NCI-H345 treated with DMSO at 0.1 percent for 48 hours (cell line): ENCODE results near the gene THOC6.

Source experiments
- DNase-seq: peaks from one replicate; lab custom pipeline; 2025; ENCODE audit not compliant: unreplicated experiment; lab: John Stamatoyannopoulos, UW

Gene THOC6

DNA sequence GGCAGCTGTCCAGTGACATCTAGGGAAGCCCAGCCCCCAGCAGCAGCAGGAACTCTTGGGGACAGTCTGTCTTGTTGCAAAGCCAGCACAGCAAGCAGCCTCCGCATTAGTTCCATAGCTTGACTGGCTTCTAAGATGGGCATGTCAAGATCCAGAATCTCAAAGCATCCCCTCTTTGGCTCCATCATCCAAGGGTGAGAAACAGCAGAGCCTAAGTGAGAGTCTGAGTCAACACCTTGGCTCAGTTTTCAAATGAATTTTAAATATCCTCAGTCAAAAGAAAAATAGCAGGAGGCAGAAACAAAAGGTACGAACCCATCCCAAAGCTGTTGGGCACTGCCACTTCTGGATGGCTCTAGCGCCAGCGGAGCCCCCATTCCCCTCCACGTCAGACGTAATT lies 8.9 kb upstream of the THOC6 start:
- no peak for DNase-seq

DNA sequence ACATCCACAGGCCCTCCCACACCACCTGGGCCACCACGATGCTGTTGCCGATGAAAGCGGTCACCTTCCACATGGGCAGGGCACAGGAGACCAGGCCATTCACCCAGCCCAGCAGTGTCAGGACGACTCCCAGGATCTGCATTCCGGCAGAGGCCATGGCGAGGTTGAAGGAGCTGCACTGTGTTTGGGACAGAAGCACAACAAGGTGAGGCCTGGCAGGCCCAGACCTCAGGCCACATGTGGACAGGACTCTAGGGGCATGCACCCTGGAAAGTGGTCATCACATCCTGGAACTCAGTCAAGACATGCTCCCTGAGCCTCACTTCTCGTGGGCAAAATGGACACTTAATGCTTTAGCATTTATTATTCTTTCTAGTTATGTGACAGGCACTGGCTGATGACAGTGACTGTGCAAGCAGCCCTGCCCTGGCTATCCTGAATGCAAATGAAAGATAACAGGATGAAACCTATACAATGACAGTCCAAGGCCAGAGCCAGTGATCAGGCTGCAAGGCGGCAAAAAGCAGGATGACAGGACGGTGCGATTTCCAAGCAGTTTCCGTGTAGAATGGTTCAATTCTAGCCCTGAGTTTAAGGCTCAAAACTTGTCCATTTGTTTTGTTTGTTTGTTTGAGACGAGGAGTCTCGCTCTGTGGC lies 7.8 kb upstream of the THOC6 start:
- DNase-seq, result no peak

DNA sequence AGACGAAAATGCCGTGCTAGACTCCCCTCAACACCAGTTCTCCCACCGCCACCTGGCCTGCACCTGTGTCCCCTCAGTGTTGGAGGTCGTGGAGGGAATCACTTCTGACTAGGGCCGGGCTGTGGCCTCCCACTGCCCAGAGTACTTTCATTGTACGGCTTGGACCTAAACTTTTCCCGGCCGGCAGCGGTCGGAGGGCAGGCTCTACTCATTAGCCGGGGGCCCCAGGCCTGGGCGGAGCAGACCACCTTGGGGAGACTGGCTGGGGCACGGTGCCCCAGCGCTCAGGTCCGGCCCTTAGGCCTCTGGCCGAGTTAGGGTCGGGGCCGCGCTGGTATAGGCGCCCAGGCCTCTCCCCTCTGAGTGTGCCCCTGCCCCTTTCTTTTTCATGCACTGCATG lies 6.5 kb upstream of the THOC6 start:
- DNase-seq, result no peak

DNA sequence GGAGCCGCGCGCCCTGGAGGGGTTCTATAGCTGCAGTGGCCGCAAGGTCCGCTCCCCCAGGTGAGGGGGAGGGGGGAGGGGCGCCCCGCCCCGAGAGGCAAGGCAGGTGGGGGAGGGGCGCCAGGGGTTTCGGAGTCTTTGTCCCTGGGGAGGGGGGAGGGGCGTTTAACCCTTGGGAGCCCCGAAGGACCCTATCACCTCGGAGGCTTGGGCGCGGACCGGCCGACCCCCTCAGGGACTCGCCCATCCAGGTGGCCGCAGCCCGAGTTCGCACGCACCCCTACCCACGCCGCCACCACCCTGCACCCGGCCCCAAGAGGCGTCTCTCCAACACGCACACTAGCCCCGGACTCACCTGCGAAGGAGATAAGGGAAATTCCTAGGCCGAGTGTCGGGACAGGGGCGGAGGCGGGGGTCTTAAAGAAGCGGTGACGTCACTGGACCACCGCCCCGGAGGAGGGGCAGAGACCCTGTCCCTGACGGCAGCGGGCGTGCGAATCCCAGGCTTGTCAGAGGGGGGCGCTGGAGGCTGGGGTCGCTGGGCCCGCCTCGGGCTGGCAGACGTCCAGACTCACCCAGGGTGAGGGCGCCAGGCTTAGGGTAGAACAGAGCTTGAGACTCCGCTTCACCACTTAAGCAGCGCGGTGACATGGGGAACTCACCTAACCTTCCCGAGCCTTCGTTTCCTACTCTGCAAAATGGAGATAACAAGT lies 5.9 kb upstream of the THOC6 start, which contains the start of gene CLDN6:
Gene CLDN6 (minus strand): TSS at position 390 of the 713 bp plus-strand sequence. CDS start 2,162 bp downstream, outside the sequence.
- DNase-seq, result no peak

DNA sequence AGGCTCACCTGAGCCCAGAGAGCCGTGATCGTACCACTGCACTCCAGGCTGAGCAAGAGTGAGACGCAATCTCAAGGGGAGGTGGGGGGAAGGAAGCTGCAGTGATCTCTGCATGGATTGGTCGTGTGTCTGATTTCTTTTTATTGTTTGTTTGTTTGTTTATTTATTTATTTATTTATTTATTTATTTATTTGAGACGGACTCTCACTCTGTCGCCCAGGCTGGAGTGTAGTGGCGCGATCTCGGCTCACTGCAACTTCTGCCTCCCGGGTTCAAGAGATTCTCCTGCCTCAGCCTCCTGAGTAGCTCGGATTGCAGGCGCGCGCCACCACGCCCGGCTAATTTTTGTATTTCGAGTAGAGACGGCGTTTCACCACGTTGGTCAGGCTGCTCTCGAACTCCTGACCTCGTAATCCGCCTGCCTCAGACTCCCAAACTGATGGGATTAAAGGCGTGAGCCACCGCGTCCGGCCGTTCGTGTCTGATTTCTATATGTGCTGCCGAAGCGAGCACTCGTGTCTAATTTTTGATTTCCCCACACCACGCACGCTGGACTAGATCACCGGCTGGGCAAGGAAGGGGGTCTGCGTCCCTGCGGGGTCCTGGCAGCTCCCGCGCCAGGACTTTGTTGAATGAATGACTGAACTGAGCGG lies 4.1 kb upstream of the THOC6 start:
- no peak for DNase-seq

DNA sequence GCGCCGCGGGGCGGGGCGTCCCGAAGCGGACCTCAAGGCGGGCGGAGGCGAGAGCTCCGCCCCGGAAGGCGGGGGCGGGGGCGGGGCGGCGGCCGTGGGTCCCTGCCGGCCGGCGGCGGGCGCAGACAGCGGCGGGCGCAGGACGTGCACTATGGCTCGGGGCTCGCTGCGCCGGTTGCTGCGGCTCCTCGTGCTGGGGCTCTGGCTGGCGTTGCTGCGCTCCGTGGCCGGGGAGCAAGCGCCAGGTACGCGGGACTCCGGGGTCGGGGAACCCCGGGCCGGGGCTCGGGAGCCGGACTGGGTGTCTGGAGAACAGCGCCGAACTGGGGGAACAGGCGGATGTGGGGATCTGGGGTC lies 3.6 kb upstream of the THOC6 start, which contains the start of gene TNFRSF12A:
Gene TNFRSF12A (plus strand): TSS at position 122 of the 357 bp plus-strand sequence. CDS start 30 bp downstream, at position 152.
- DNase-seq, result peak; percentile 47

DNA sequence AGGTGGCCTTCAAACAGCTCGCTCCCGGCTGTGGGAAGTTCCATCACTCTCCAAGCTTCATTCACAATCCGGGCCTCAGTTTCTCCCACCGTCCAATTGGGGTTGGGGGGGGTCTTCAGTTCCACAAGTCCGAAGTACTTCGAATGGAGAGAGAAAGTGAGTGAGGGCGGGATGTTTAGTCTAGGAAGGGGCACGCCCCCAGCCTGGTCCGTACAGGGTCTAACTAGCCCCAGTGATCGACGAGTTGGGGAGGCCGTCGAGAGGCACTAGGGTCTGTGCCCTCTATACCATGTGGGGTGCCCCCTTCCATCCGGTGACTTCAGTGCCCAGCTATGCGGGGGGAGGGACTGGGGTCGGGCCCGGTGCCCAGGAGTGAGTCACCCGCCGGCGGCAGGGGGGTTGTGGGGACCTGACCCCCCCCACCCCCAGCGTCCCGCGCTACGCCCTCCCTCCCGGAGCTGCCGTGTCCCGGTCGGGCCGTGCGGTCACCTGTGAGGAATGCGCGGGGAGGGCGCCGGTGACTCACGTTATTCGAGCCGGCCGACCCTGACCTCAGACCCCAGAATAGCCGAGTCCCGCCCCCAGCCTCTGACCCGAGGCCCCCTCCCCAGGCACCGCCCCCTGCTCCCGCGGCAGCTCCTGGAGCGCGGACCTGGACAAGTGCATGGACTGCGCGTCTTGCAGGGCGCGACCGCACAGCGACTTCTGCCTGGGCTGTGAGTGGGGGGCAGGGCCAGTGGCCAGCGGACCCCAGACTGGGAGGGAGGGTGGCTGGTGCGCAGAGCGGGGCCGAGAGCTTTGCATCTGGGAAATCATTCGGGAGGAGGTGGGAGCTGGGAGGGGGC lies 3.0 kb upstream of the THOC6 start:
- peak; percentile 39 for DNase-seq

DNA sequence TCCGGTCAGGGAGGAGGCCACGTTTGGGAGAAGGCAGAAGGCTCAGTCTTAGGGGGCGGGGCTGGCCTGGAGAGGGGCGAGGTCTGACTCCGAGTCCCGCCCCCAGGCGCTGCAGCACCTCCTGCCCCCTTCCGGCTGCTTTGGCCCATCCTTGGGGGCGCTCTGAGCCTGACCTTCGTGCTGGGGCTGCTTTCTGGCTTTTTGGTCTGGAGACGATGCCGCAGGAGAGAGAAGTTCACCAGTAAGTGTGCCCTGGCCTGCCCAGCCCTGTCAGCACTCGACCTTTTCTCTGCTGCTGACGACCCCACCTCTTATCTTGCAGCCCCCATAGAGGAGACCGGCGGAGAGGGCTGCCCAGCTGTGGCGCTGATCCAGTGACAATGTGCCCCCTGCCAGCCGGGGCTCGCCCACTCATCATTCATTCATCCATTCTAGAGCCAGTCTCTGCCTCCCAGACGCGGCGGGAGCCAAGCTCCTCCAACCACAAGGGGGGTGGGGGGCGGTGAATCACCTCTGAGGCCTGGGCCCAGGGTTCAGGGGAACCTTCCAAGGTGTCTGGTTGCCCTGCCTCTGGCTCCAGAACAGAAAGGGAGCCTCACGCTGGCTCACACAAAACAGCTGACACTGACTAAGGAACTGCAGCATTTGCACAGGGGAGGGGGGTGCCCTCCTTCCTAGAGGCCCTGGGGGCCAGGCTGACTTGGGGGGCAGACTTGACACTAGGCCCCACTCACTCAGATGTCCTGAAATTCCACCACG lies 2.2 kb upstream of the THOC6 start:
- DNase-seq, result peak; percentile 62

DNA sequence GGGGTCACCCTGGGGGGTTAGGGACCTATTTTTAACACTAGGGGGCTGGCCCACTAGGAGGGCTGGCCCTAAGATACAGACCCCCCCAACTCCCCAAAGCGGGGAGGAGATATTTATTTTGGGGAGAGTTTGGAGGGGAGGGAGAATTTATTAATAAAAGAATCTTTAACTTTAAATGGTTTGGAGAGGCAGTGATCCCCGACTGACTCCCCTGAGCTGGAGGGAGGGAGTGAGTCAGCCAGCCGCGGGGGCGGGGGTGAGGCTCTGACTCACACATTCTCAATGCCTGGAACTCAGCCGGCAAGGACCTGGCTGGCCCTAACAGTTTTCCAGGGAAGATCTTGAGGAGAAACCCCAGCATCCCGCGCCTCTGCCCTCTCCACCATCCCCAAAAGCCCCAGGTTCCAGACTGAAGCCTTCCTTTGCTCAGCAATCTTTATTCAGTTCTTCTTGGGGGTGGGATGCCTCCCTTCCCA lies 1.6 kb upstream of the THOC6 start:
- no peak for DNase-seq

DNA sequence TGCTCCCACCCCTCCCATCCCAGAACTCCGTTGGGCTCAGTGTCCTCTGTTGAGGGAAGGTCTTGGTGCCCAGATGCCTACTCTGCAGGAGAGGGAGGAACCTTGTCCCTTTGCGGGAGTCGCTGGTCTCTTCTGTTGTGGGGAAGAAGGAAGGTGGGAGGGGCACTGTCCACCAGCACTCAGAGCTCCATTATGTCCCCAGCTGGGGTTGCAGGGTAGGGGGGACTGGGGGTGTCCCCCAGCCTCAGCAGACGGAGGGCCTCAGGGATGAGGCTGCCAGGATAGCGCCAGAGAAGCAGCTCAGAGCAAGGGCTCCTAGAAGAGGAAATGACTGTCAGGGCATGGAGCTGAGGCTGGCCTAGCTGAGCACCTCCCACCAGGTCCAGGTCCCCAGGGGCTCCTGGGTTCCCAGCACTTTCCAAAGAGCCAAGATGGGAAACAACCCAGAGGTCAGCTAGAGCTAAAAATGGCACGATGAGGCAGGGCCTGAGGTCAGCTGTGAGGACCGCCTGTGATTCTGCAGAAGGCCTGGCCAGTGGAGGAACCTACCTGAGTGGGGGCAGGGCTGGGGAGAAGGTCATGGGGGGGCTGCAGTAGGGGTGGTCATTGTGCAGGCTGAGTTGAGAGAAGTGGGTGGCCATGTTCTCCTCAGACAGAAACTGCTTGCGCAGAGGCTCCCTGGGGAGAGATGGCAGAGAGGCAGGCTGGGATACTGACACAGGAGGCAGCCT lies 986 bp upstream of the THOC6 start:
- peak; percentile 57 for DNase-seq

DNA sequence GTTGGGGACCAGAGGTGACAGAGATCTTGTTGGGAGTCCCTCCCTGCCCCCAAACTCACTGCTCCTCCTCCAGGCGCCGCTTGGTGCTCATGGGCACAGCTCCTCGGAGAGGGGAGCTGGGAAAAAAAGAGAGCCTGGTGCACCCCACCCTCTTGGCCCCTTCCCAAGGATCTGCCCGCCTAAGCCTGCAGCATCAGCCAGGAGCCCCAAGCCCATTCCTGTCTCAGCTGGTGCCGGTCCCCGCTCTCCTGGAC lies 493 bp upstream of the THOC6 start:
- DNase-seq, result no peak

DNA sequence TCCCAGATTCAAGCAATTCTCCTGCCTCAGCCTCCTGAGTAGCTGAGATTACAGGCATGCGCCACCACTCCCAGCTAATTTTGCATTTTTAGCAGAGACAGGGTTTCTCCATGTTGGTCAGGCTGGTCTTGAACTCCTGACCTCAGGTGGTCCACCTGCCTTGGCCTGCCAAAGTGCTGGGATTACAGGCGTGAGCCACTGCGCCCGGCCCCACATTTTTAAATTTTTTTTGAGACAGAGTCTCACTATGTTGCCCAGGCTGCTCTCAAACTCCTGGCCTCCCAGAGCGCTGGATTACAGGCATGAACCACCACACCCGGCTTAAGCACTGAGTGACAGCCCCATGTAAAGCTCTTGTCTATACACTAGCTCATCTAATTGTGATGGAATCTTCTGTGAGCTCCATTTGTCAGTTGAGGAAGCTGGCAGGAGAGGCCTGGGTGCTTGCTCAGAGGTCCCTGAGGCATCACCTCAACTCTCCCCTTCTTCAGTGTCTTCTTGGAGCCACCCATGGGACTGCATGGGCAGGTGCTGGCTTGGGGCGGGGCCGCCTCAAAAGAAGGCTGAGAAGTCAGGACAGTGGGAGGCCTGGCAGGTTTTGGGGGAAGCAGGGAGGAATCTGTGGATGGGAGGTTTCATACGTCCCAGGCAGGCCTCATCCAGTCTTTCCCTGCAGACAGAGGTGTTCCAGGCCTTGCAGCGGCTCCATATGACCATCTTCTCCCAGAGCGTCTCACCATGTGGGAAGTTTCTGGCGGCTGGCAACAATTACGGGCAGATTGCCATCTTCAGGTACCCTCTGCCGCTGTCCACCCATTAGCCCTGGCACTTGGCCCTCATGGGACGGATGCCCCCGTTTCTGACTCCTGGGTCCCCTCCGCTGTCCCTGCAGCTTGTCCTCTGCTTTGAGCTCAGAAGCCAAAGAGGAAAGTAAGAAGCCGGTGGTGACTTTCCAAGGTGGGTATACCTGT lies 1.5 kb downstream of the THOC6 start:
- no peak for DNase-seq

DNA sequence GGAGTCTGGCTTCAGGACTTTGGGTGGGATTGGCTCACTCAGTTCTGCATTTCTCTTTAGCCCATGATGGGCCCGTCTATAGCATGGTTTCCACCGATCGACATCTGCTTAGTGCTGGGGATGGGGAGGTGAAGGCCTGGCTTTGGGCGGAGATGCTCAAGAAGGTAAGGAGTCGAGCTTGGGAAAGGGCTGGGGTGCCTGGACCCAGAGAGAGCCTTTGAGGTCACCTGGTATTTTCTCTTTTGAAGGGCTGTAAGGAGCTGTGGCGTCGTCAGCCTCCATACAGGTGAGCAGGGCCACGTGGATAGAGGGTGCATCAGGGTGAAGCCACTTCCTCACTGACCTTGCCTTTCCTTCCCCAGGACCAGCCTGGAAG lies 2.2 kb downstream of the THOC6 start:
- DNase-seq, result no peak

DNA sequence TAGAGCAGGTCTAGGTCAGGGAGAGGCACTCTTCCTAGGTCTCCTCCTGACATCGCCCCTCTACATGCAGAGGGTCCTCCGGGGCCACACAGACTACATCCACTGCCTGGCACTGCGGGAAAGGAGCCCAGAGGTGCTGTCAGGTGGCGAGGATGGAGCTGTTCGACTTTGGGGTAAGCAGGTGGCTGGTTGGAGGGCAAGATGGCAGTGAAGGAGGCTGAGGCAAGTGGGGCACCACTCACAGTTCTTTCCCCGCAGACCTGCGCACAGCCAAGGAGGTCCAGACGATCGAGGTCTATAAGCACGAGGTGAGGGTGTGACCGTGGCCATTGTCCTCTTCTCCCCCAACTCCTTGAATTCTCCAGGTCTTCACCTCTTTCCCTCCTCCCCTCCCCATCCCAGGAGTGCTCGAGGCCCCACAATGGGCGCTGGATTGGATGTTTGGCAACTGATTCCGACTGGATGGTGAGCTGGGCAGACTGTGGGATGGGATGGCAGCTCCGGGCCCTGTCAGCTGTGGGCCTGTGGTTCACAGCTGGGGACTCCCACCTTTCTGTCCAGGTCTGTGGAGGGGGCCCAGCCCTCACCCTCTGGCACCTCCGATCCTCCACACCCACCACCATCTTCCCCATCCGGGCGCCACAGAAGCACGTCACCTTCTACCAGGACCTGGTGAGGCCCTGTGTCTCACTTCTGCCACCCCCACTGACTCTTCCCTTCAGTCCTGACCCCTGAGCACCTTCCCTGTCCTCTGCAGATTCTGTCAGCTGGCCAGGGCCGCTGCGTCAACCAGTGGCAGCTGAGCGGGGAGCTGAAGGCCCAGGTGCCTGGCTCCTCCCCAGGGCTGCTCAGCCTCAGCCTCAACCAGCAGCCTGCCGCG lies 3.0 kb downstream of the THOC6 start:
- DNase-seq, result no peak

DNA sequence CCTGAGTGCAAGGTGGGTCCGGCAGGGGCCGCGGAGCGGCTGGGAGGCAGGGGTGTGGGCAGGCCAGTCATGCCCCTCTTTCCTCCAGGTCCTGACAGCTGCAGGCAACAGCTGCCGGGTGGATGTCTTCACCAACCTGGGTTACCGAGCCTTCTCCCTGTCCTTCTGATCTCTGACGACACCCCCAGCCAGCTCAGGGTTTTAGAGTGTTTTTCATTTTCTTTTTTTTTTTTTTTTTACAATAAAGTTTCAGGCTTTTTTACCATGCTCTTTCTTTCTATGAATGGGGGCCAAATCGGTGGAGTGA lies 3.6 kb downstream of the THOC6 start:
- DNase-seq, result no peak

DNA sequence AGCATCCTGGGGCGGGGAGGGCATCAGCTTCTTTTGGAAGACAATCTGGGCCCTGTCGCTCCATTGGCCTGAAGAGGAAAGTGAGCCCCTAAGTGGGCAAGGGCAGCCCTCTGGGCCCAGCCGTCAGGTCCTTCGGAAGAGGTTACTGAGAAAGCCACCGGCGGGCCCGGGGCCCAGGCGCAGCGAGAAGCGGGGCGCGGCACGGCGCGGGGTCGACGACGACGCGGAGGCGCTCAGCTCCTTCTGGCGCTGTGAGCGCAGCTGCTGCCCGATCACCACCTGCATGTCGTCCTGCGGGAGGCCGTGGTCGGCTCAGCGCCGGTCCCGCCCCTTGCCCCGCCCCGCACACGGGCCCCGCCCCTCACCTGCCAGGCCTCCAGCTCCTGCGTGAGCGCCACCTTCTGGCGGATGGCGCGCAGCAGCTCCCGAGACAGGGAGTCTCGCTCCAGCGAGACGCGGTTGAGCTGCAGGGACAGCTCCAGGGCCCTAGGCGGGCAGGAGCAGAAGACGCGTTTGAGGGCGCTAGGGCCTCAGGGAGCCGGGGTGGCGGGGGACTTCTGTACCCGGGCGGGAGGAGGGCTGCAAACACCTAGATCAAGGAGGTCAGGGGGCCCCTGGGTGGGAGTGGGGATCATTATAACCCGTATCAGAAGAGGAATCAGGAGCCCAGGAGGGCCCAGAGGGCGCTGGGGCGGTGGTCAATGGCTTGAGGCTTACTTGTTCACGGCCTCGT lies 4.3 kb downstream of the THOC6 start:
- DNase-seq, result peak; percentile 59

DNA sequence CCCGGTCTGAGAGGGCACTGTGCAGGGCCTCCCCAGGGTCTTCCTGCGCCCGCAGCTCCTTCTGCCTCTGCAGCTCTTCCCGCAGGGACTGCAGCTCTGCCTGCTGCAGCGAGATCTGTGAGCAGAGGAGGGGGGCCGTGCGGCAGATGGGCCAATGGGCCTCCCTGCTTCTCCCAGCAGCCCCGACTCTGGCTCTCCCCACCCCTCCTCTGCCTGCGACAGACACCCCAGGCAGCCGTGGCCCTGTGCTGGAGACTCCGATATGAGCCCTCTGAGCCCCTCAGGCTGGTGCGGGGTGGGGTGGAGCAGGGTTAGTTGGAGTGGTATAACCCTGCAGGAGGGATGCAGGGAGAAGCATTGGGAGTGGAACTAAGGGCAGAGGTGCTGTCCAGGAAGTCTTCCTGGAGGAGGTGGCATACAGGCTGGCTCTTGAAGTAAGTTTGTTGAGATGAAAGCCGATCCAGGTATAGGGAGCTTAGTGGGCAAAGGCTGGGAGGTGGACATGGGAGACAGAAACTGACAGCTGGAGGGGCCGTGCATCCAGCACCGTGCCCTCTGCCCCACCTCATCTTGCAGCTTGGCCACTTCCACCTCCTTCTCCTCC lies 5.0 kb downstream of the THOC6 start:
- no peak for DNase-seq
